Motor neuron (in vitro differentiated cells): Measurements from ENCODE around the gene GNG14. TPM values are rescaled to one million over a fixed set of nuclear protein-coding genes. Genes with fewer than 3 reads are reported as not detected.

Experiments
- total RNA-seq, 8 experiments: library from RNA; unstranded; fragments of 300-600 nt; gene quantifications; 2 replicates each; pipeline versions ENCODE4 v1.2.3 to v1.2.4, GENCODE V29; 2022

GNG14 gene
- total RNA-seq, 8 experiments from 2014 or later: 3.7 to 5.7 TPM; not detected in 6

Other genes starting within 250 kb of the GNG14 start
- gene ZNF443, start 247.0 kb upstream of the GNG14 start, total RNA-seq: 10 to 100 TPM in 2 of 8 experiments, 1 to 10 TPM in 5, under 1 TPM in 1; 0.61 to 11.5 (median 7.6) TPM
- gene ZNF709, start 203.2 kb upstream of the GNG14 start, total RNA-seq: 10 to 100 TPM in 5 of 8 experiments, 1 to 10 TPM in 2, under 1 TPM in 1; 0.46 to 16.3 (median 12.3) TPM
- 10 to 100 TPM in 6 of 8 experiments, 1 to 10 TPM in 2; 4.0 to 20.6 (median 15.5) TPM for gene ZNF564, start 136.5 kb upstream of the GNG14 start, total RNA-seq
- gene ZNF490, start 77.2 kb upstream of the GNG14 start, total RNA-seq: 10 to 100 TPM in 1 of 8 experiments, 1 to 10 TPM in 7; 6.0 to 11.1 (median 7.3) TPM
- 10 to 100 TPM; 12.1 to 26.4 (median 17.6) TPM for gene ZNF791, start 77.1 kb upstream of the GNG14 start, total RNA-seq
- 10 to 100 TPM; 12.3 to 95.9 (median 38.0) TPM for gene MAN2B1, start 21.3 kb upstream of the GNG14 start, total RNA-seq
- 10 to 100 TPM; 11.4 to 18.0 (median 14.6) TPM for gene WDR83, start 21.2 kb upstream of the GNG14 start, total RNA-seq
- gene DHPS, start 6.1 kb upstream of the GNG14 start, total RNA-seq: 100 to 1,000 TPM in 2 of 8 experiments, 10 to 100 TPM in 6; 49.1 to 112 (median 79.9) TPM
- 10 to 100 TPM in 6 of 8 experiments, 1 to 10 TPM in 2; 4.1 to 21.2 (median 11.7) TPM for gene FBXW9, start 8.6 kb downstream of the GNG14 start, total RNA-seq
- gene TNPO2, start 35.9 kb downstream of the GNG14 start, total RNA-seq: 100 to 1,000 TPM in 2 of 8 experiments, 10 to 100 TPM in 6; 51.3 to 119 (median 67.1) TPM
- gene TRIR, start 46.7 kb downstream of the GNG14 start, total RNA-seq: 100 to 1,000 TPM; 103 to 157 (median 125) TPM
- gene GET3, start 49.5 kb downstream of the GNG14 start, total RNA-seq: 10 to 100 TPM; 43.3 to 94.2 (median 62.3) TPM
- under 1 TPM in 5 of 8 experiments, not detected in 3; 0.11 to 1.00 (median 0.42) TPM for gene BEST2, start 63.8 kb downstream of the GNG14 start, total RNA-seq
- gene HOOK2, start 87.6 kb downstream of the GNG14 start, total RNA-seq: 10 to 100 TPM in 7 of 8 experiments, 1 to 10 TPM in 1; 8.0 to 40.9 (median 12.9) TPM
- gene JUNB, start 103.5 kb downstream of the GNG14 start, total RNA-seq: 100 to 1,000 TPM in 1 of 8 experiments, 10 to 100 TPM in 7; 11.0 to 115 (median 45.8) TPM
- 100 to 1,000 TPM; 293 to 612 (median 357) TPM for gene PRDX2, start 113.8 kb downstream of the GNG14 start, total RNA-seq
- gene THSD8, start 114.1 kb downstream of the GNG14 start, total RNA-seq: 1 to 10 TPM in 3 of 8 experiments, under 1 TPM in 2, not detected in 3; 0.25 to 7.7 (median 1.1) TPM
- gene RNASEH2A, start 118.6 kb downstream of the GNG14 start, total RNA-seq: 10 to 100 TPM in 5 of 8 experiments, 1 to 10 TPM in 3; 4.2 to 42.4 (median 12.3) TPM
- 1 to 10 TPM in 3 of 8 experiments, under 1 TPM in 4, not detected in 1; 0.56 to 1.9 (median 0.92) TPM for gene RTBDN, start 146.6 kb downstream of the GNG14 start, total RNA-seq
- 10 to 100 TPM in 5 of 8 experiments, 1 to 10 TPM in 1, under 1 TPM in 2; 0.25 to 41.1 (median 16.6) TPM for gene MAST1, start 150.5 kb downstream of the GNG14 start, total RNA-seq
- gene DNASE2, start 193.5 kb downstream of the GNG14 start, total RNA-seq: 10 to 100 TPM in 4 of 8 experiments, 1 to 10 TPM in 4; 2.2 to 70.1 (median 11.9) TPM
- under 1 TPM in 4 of 8 experiments, not detected in 4; 0.11 to 0.33 (median 0.21) TPM for gene KLF1, start 199.2 kb downstream of the GNG14 start, total RNA-seq
- gene GCDH, start 203.2 kb downstream of the GNG14 start, total RNA-seq: 10 to 100 TPM in 5 of 8 experiments, 1 to 10 TPM in 3; 6.4 to 42.4 (median 17.4) TPM
- 1 to 10 TPM in 1 of 8 experiments, under 1 TPM in 6, not detected in 1; 0.23 to 1.0 (median 0.71) TPM for gene SYCE2, start 231.3 kb downstream of the GNG14 start, total RNA-seq
- 100 to 1,000 TPM in 3 of 8 experiments, 10 to 100 TPM in 5; 49.5 to 112 (median 74.9) TPM for gene FARSA, start 245.7 kb downstream of the GNG14 start, total RNA-seq